Right forelimb (tissue), 1 donor: Measurements from ENCODE around the gene IGF2R.

Experiments used
- DNase-seq: peaks from one replicate; pipeline ENCODE4 v3.0.0-alpha.2; 2018

IGF2R gene

GRCh38 chr6:160142115-160142715 is 173.3 kb downstream of the IGF2R start:
- DNase-seq = no peak

- DNase-seq = no peak
Measured at GRCh38 chr6:160146454-160147145, 177.7 kb downstream of the IGF2R start.

GRCh38 chr6:160147146-160147536 is 178.3 kb downstream of the IGF2R start:
- DNase-seq = no peak

- no peak for DNase-seq
Measured at GRCh38 chr6:160154471-160154870, 185.6 kb downstream of the IGF2R start.

GRCh38 chr6:160156842-160157241 is 188.0 kb downstream of the IGF2R start:
- DNase-seq = no peak

GRCh38 chr6:160160450-160160849 is 191.6 kb downstream of the IGF2R start:
- no peak for DNase-seq
